Neuronal stem cell (in vitro differentiated cells): ENCODE data around the gene DAPK1.

ENCODE experiments used
- DNase-seq: peaks from one replicate; pipeline ENCODE4 v3.0.0-alpha.2; 2013; ENCODE audit warnings: low spot score
- H2AFZ ChIP-seq: one replicate; pipeline ENCODE4 v1.6.1; 2013; ENCODE audit warnings: mild to moderate bottlenecking, low read length, inconsistent platforms
- H2AK5ac ChIP-seq: 2 replicates; pipeline ENCODE4 v1.6.1; 2013; ENCODE audit warnings: low read depth, mild to moderate bottlenecking, inconsistent platforms, low read length, moderate library complexity, mixed read lengths
- H2BK120ac ChIP-seq: 2 replicates; pipeline ENCODE4 v1.6.1; 2013; ENCODE audit warnings: low read depth, mild to moderate bottlenecking, inconsistent platforms, low read length, moderate library complexity, mixed read lengths
- H2BK12ac ChIP-seq: one replicate; pipeline ENCODE4 v1.6.1; 2013; ENCODE audit warnings: low read length, inconsistent platforms
- H2BK15ac ChIP-seq: 2 replicates; pipeline ENCODE4 v1.6.1; 2013; ENCODE audit warnings: mild to moderate bottlenecking, low read length, inconsistent platforms, mixed read lengths
- H2BK5ac ChIP-seq: one replicate; pipeline ENCODE4 v1.6.1; 2013; ENCODE audit warnings: inconsistent platforms, mild to moderate bottlenecking, low read length, moderate library complexity
- H3K14ac ChIP-seq: one replicate; pipeline ENCODE4 v1.6.1; 2013; ENCODE audit warnings: low read length, inconsistent platforms
- H3K18ac ChIP-seq: 2 replicates; pipeline ENCODE4 v1.6.1; 2013; ENCODE audit warnings: low read length, inconsistent platforms
- H3K23ac ChIP-seq: 2 replicates; pipeline ENCODE4 v1.6.1; 2013; ENCODE audit warnings: low read depth, mild to moderate bottlenecking, mixed read lengths, low read length, inconsistent platforms; ENCODE audit not compliant: poor library complexity
- H3K27ac ChIP-seq: replicated peaks from 3 replicates; pipeline ENCODE4 v1.5.1; 2013; ENCODE audit warnings: low read length, inconsistent platforms
- H3K27me3 ChIP-seq, 3 experiments: 2 replicates each; pipeline ENCODE4 v1.6.1; 2013; ENCODE audit warnings: low read length in 3 of 3, mild to moderate bottlenecking in 2 of 3, inconsistent platforms in 1 of 3, low read depth in 1 of 3, mixed read lengths in 1 of 3, moderate library complexity in 1 of 3; ENCODE audit not compliant: control insufficient read depth in 3 of 3, insufficient read depth in 3 of 3
- H3K36me3 ChIP-seq, 2 donors: replicated peaks in 1 of 2; 2 replicates each; pipeline ENCODE4 v1.6.1; 2013; ENCODE audit warnings: low read length in 2 of 2; ENCODE audit not compliant: control insufficient read depth in 2 of 2, insufficient read depth in 2 of 2
- H3K4ac ChIP-seq: 2 replicates; pipeline ENCODE4 v1.6.1; 2013; ENCODE audit warnings: inconsistent platforms, mild to moderate bottlenecking, low read length, moderate library complexity
- H3K4me1 ChIP-seq, 2 donors: 1 replicate in 1 of 2; 2 replicates in 1 of 2; pipeline ENCODE4 v1.6.1; 2013; ENCODE audit warnings: low read length in 2 of 2, low read depth in 1 of 2; ENCODE audit not compliant: control insufficient read depth in 2 of 2, insufficient read depth in 1 of 2
- H3K4me2 ChIP-seq: one replicate; pipeline ENCODE4 v1.6.1; 2013; ENCODE audit warnings: mild to moderate bottlenecking, low read length, inconsistent platforms; ENCODE audit not compliant: insufficient read depth, poor library complexity, severe bottlenecking
- H3K4me3 ChIP-seq, 2 donors: 2 replicates each; pipeline ENCODE4 v1.5.1; 2013; ENCODE audit warnings: low read length in 2 of 2, mild to moderate bottlenecking in 2 of 2, inconsistent platforms in 1 of 2, moderate library complexity in 1 of 2
- H3K79me1 ChIP-seq: one replicate; pipeline ENCODE4 v1.6.1; 2013; ENCODE audit warnings: low read depth, mild to moderate bottlenecking, inconsistent platforms, low read length, moderate library complexity
- H3K9ac ChIP-seq: one replicate; pipeline ENCODE4 v1.6.1; 2013; ENCODE audit warnings: mild to moderate bottlenecking, low read depth, low read length, inconsistent platforms; ENCODE audit not compliant: poor library complexity
- H3K9me3 ChIP-seq, 2 donors: replicated peaks in 1 of 2; 2 replicates each; pipeline versions ENCODE3 to v1.6.1; 2013; ENCODE audit warnings: low read length in 2 of 2, mild to moderate bottlenecking in 2 of 2, inconsistent platforms in 1 of 2, low read depth in 1 of 2, mixed read lengths in 1 of 2, moderate library complexity in 1 of 2; ENCODE audit not compliant: control insufficient read depth in 2 of 2, insufficient read depth in 1 of 2
- H4K8ac ChIP-seq: one replicate; pipeline ENCODE4 v1.6.1; 2013; ENCODE audit warnings: low read depth, mild to moderate bottlenecking, inconsistent platforms, low read length, moderate library complexity
- H4K91ac ChIP-seq: one replicate; pipeline ENCODE4 v1.6.1; 2013; ENCODE audit warnings: low read length, low read depth, mild to moderate bottlenecking, inconsistent platforms; ENCODE audit not compliant: poor library complexity
- WGBS, 2 donors: extraction: QIAGEN DNeasy Blood & Tissue Kit; methylation state at CpG; one replicate each; pipeline ENCODE4 v1.1.7; 2013; ENCODE audit warnings: missing lambda C conversion rate in 2 of 2, mixed read lengths in 1 of 2; ENCODE audit not compliant: insufficient read length in 2 of 2, insufficient replicate concordance in 1 of 2; ENCODE audit errors: extremely low coverage in 2 of 2; 5-methylcytosine and 5-hydroxymethylcytosine counted together

DAPK1 gene

GRCh38 chr9:87618931-87619330 is 121.3 kb downstream of the DAPK1 start:
- no peak overlapping the region for H3K27ac ChIP-seq
- no peak overlapping the region for H3K23ac ChIP-seq
- no peak overlapping the region for H2BK5ac ChIP-seq
- H2BK15ac ChIP-seq, result no peak overlapping the region
- no peak overlapping the region for H2AK5ac ChIP-seq
- H3K14ac ChIP-seq, result no peak overlapping the region
- no peak overlapping the region for H4K8ac ChIP-seq
- H3K4me3 ChIP-seq, result no peak overlapping the region
- no peak overlapping the region for H2BK12ac ChIP-seq
- no peaks in the 10 kb centered on the region for H3K27me3 ChIP-seq
- no peak overlapping the region for H3K4me2 ChIP-seq
- H3K18ac ChIP-seq, result no peak overlapping the region
- H2BK120ac ChIP-seq, result no peak overlapping the region
- H3K9me3 ChIP-seq, result peaks cover 2 to 4% of the 10 kb centered on the region in 2 donors
- peaks cover 0 to 72% of the 10 kb centered on the region in 2 donors for H3K36me3 ChIP-seq
- no peak overlapping the region for H3K4ac ChIP-seq
- no peak overlapping the region for H3K9ac ChIP-seq
- H3K79me1 ChIP-seq, result peaks cover 2% of the 10 kb centered on the region
- H2AFZ ChIP-seq, result no peak overlapping the region
- peaks cover 0 to 16% of the 10 kb centered on the region in 2 donors for H3K4me1 ChIP-seq
- no CpG with 5 or more reads among the region's 3 CpGs for whole genome bisulfite sequencing, 2 donors
- no peak for DNase-seq
- H4K91ac ChIP-seq, result no peak overlapping the region

GRCh38 chr9:87619346-87619745 is 121.7 kb downstream of the DAPK1 start:
- Histone ChIP-seq H3K36me3 (peaks cover 0 to 72% of the 10 kb centered on the region in 2 donors), H2AK5ac (no peak overlapping the region), H3K4ac (no peak overlapping the region), H3K9ac (no peak overlapping the region), H4K91ac (no peak overlapping the region), H3K27me3 (no peaks in the 10 kb centered on the region), H4K8ac (no peak overlapping the region), H3K4me2 (no peak overlapping the region), H3K4me1 (peaks cover 0 to 16% of the 10 kb centered on the region in 2 donors), H2BK15ac (no peak overlapping the region), H3K9me3 (peaks cover 2 to 4% of the 10 kb centered on the region in 2 donors), H3K27ac (no peak overlapping the region), H3K4me3 (no peak overlapping the region), H3K18ac (no peak overlapping the region), H3K14ac (no peak overlapping the region), H2AFZ (no peak overlapping the region), H2BK120ac (no peak overlapping the region), H2BK12ac (no peak overlapping the region), H3K79me1 (peaks cover 2% of the 10 kb centered on the region), H3K23ac (no peak overlapping the region), H2BK5ac (no peak overlapping the region)
- DNase-seq, result no peak
- no CpG with 5 or more reads among the region's 8 CpGs for WGBS, 2 donors

- H2AK5ac ChIP-seq, result no peak overlapping the region
- H2BK5ac ChIP-seq, result no peak overlapping the region
- WGBS, 2 donors, result no CpG with 5 or more reads among the region's 4 CpGs
- no peak overlapping the region for H3K4ac ChIP-seq
- peaks cover 0 to 16% of the 10 kb centered on the region in 2 donors for H3K4me1 ChIP-seq
- H3K36me3 ChIP-seq, result peaks cover 2 to 67% of the 10 kb centered on the region in 2 donors
- no peak for DNase-seq
- peaks cover 2 to 4% of the 10 kb centered on the region in 2 donors for H3K9me3 ChIP-seq
- H2AFZ ChIP-seq, result no peak overlapping the region
- H3K4me3 ChIP-seq, result no peak overlapping the region
- peaks cover 2% of the 10 kb centered on the region for H3K79me1 ChIP-seq
- no peak overlapping the region for H4K91ac ChIP-seq
- peak overlapping the region; percentile 1 for H3K18ac ChIP-seq
- H2BK120ac ChIP-seq, result no peak overlapping the region
- no peak overlapping the region for H3K27ac ChIP-seq
- H4K8ac ChIP-seq, result no peak overlapping the region
- H3K4me2 ChIP-seq, result no peak overlapping the region
- H3K23ac ChIP-seq, result no peak overlapping the region
- no peak overlapping the region for H2BK12ac ChIP-seq
- H3K14ac ChIP-seq, result no peak overlapping the region
- H3K27me3 ChIP-seq, result no peaks in the 10 kb centered on the region
- H2BK15ac ChIP-seq, result no peak overlapping the region
- no peak overlapping the region for H3K9ac ChIP-seq
These were observed 123.2 kb downstream of the DAPK1 start for GRCh38 chr9:87620731-87621322.

DNA sequence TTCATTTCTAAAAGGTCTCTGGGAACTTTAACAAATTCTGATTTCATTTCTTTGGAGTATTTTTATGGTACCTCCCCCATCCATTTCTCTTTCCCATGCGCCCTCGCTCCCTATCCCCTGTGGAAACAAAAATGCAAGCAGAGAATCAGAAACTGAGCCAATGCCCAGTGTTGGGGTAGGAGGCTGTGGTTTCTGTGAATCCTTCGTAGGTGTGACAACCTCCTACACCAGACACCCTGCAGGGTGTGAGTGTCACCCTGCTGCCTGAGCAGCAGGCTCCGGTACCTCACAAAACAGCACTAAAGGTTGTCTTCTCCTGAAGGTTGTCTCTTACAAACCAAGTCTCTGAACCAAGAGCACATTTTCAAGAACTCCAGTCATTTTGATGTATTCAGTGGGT is 124.4 kb downstream of the DAPK1 start:
- Histone ChIP-seq H2AK5ac (no peak overlapping the region), H3K4ac (no peak overlapping the region), H2BK12ac (no peak overlapping the region), H4K91ac (no peak overlapping the region), H3K18ac (no peak overlapping the region), H3K36me3 (peaks cover 2 to 55% of the 10 kb centered on the region in 2 donors), H3K9me3 (peaks cover 2 to 4% of the 10 kb centered on the region in 2 donors), H4K8ac (no peak overlapping the region), H3K23ac (no peak overlapping the region), H3K4me3 (no peak overlapping the region), H2AFZ (no peak overlapping the region), H3K27me3 (no peaks in the 10 kb centered on the region), H2BK15ac (no peak overlapping the region), H3K9ac (no peak overlapping the region), H2BK5ac (no peak overlapping the region), H2BK120ac (no peak overlapping the region), H3K27ac (no peak overlapping the region), H3K14ac (no peak overlapping the region), H3K79me1 (peaks cover 4% of the 10 kb centered on the region), H3K4me2 (no peak overlapping the region), H3K4me1 (peaks cover 0 to 10% of the 10 kb centered on the region in 2 donors)
- no CpG with 5 or more reads among the region's 4 CpGs for WGBS, 2 donors
- no peak for DNase-seq
